ENCODE results near the gene OSBPL10. TPM values are rescaled to one million over a fixed set of nuclear protein-coding genes. Genes with fewer than 3 reads are reported as not detected.

OSBPL10 gene
- total RNA-seq, 2 experiments from 2014 or later = 65.7 to 170 TPM

DNA sequence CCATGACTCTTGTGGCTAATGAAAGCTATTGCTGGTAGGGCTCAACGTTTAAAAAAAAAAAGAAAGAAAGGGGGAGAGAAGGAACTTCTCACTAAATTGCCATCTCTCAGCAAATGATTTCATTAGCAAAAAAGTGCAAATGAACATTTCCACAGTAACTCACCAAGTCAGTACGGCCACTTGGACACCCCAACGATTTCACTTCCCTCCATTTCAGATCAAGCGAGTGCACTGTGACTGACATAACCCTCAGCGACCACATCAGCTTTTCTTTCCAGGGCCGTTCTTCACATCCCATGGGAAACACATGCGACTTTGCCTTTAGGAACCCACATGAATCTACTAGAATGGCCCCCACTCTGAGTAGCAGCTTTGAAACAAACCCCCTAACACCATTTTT lies 71.6 kb downstream of the OSBPL10 start:
- Histone ChIP-seq H3K4me1 (ENCODE audit: insufficient read depth, low read length, poor library complexity, severe bottlenecking) (peaks cover 98% of the 10 kb centered on the region), H3K4me2 (ENCODE audit: low read length) (peak overlapping the region; percentile 47)

GRCh38 chr3:31908391-31909097 lies 72.5 kb downstream of the OSBPL10 start:
- Histone ChIP-seq H3K4me1 (ENCODE audit: insufficient read depth, low read length, poor library complexity, severe bottlenecking) (peaks cover 98% of the 10 kb centered on the region), H4K20me1 (ENCODE audit: insufficient read depth, low read length) (no peaks in the 10 kb centered on the region)

More for the DNA sequence above, 71.6 kb downstream of the OSBPL10 start:
- ChIA-PET CTCF (ENCODE audit: unreplicated experiment) (interaction anchor here (1.0 to 1.2 kb wide), 2 partner anchors 14 to 47 kb away, joined by 3 read pairs; no protein-coding TSS in a partner anchor), POLR2A (interaction anchor here (0.6 to 2.9 kb wide), 12 partner anchors 8 to 49 kb away, joined by 3 to 14 read pairs (median 4); no protein-coding TSS in a partner anchor)
- Histone ChIP-seq H3K9me2 (ENCODE audit: insufficient read depth, low read length) (no peaks in the 10 kb centered on the region), H2AFZ (ENCODE audit: low read length) (no peak overlapping the region), H4K20me1 (ENCODE audit: insufficient read depth, low read length) (no peaks in the 10 kb centered on the region), H3K36me3 (ENCODE audit: insufficient read depth, low read length) (peaks cover 54% of the 10 kb centered on the region), H3K9me3 (ENCODE audit: low read length) (no peaks in the 10 kb centered on the region), H3K4me3 (ENCODE audit: low read depth, low read length, poor library complexity, severe bottlenecking) (no peak overlapping the region), H3K79me2 (ENCODE audit: insufficient read depth, low read depth, low read length) (peaks cover 98% of the 10 kb centered on the region), H3K27ac (ENCODE audit: low read depth, low read length, poor library complexity, severe bottlenecking) (peak overlapping the region; percentile 63)
- no TSS peak for BruUV-seq (replicated peaks)
- DNase-seq (ENCODE audit: low spot score) = no peak
- no peak for TF ChIP-seq EZH2phosphoT487 (IDR thresholded peaks at IDR 0.05; ENCODE audit: borderline replicate concordance, low read depth, low read length)
- intact Hi-C loops (cut with micrococcal nuclease; ENCODE audit: unreplicated experiment) = no loop called here

GRCh38 chr3:31906182-31906581 lies 74.9 kb downstream of the OSBPL10 start:
- H2AFZ ChIP-seq (ENCODE audit: low read length) = no peak overlapping the region
- no peaks in the 10 kb centered on the region for H3K9me3 ChIP-seq (ENCODE audit: low read length)
- peak overlapping the region; percentile 11; the same call in 1 of the 2 replicates for H3K4me2 ChIP-seq (ENCODE audit: low read length)
- DNase-seq (ENCODE audit: low spot score) = no peak
- H4K20me1 ChIP-seq (ENCODE audit: insufficient read depth, low read length) = no peaks in the 10 kb centered on the region
- intact Hi-C loops (cut with micrococcal nuclease; ENCODE audit: unreplicated experiment) = no loop called here
- POLR2A ChIA-PET = interaction anchor here (0.5 to 2.3 kb wide), 5 partner anchors 11 to 30 kb away, joined by 3 to 14 read pairs (median 3); no protein-coding TSS in a partner anchor
- peaks cover 34% of the 10 kb centered on the region; the same call in 1 of the 2 replicates for H3K36me3 ChIP-seq (ENCODE audit: insufficient read depth, low read length)
- BruUV-seq (replicated peaks) = TSS peak; percentile 13
- peaks cover 95% of the 10 kb centered on the region for H3K4me1 ChIP-seq (ENCODE audit: insufficient read depth, low read length, poor library complexity, severe bottlenecking)
- no peak for TF ChIP-seq EZH2phosphoT487 (IDR thresholded peaks at IDR 0.05; ENCODE audit: borderline replicate concordance, low read depth, low read length)
- TF ChIP-seq, protein P1, sequence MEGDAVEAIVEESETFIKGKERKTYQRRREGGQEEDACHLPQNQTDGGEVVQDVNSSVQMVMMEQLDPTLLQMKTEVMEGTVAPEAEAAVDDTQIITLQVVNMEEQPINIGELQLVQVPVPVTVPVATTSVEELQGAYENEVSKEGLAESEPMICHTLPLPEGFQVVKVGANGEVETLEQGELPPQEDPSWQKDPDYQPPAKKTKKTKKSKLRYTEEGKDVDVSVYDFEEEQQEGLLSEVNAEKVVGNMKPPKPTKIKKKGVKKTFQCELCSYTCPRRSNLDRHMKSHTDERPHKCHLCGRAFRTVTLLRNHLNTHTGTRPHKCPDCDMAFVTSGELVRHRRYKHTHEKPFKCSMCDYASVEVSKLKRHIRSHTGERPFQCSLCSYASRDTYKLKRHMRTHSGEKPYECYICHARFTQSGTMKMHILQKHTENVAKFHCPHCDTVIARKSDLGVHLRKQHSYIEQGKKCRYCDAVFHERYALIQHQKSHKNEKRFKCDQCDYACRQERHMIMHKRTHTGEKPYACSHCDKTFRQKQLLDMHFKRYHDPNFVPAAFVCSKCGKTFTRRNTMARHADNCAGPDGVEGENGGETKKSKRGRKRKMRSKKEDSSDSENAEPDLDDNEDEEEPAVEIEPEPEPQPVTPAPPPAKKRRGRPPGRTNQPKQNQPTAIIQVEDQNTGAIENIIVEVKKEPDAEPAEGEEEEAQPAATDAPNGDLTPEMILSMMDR (conservative IDR thresholded peaks at IDR 0.05; ENCODE audit: low read length) = no peak
- CTCF ChIA-PET (ENCODE audit: unreplicated experiment) = no interaction called here
- no peak overlapping the region for H3K4me3 ChIP-seq (ENCODE audit: low read depth, low read length, poor library complexity, severe bottlenecking)
- H3K79me2 ChIP-seq (ENCODE audit: insufficient read depth, low read depth, low read length) = peaks cover 94% of the 10 kb centered on the region
- H3K9me2 ChIP-seq (ENCODE audit: insufficient read depth, low read length) = no peaks in the 10 kb centered on the region
- H3K27ac ChIP-seq (ENCODE audit: low read depth, low read length, poor library complexity, severe bottlenecking) = peak overlapping the region; percentile 23

More at GRCh38 chr3:31908391-31909097, 72.5 kb downstream of the OSBPL10 start:
- ChIA-PET POLR2A (interaction anchor here (0.6 to 2.9 kb wide), 13 partner anchors 8 to 106 kb away, joined by 3 to 14 read pairs (median 4); no protein-coding TSS in a partner anchor), CTCF (ENCODE audit: unreplicated experiment) (interaction anchor here (1.0 to 1.2 kb wide), 2 partner anchors 15 to 46 kb away, joined by 3 read pairs; no protein-coding TSS in a partner anchor)
- Histone ChIP-seq H3K4me3 (ENCODE audit: low read depth, low read length, poor library complexity, severe bottlenecking) (peak overlapping the region; percentile 9), H3K36me3 (ENCODE audit: insufficient read depth, low read length) (peaks cover 50% of the 10 kb centered on the region), H3K27ac (ENCODE audit: low read depth, low read length, poor library complexity, severe bottlenecking) (peak overlapping the region; percentile 63), H3K9me2 (ENCODE audit: insufficient read depth, low read length) (no peaks in the 10 kb centered on the region), H2AFZ (ENCODE audit: low read length) (no peak overlapping the region), H3K9me3 (ENCODE audit: low read length) (no peaks in the 10 kb centered on the region), H3K79me2 (ENCODE audit: insufficient read depth, low read depth, low read length) (peaks cover 98% of the 10 kb centered on the region), H3K4me2 (ENCODE audit: low read length) (peak overlapping the region; percentile 47)
- TF ChIP-seq EZH2phosphoT487 (IDR thresholded peaks at IDR 0.05; ENCODE audit: borderline replicate concordance, low read depth, low read length) = no peak
- TF ChIP-seq, protein P1 (conservative IDR thresholded peaks at IDR 0.05; ENCODE audit: low read length) = peak; percentile 59; the same call in 1 of the 2 replicates
- intact Hi-C loops (cut with micrococcal nuclease; ENCODE audit: unreplicated experiment) = no loop called here
- DNase-seq (ENCODE audit: low spot score) = peak; percentile 74
- BruUV-seq (replicated peaks) = no TSS peak
